Liver (tissue), 9 donors: ENCODE measurements around the gene ATXN7L3B. TPM values are rescaled to one million over a fixed set of nuclear protein-coding genes. Genes with fewer than 3 reads are reported as not detected.

Experiments used
- DNase-seq: peaks from one replicate; pipeline ENCODE4 v3.0.0-alpha.2; 2017; ENCODE audit warnings: low spot score
- H3K27ac ChIP-seq, 2 donors: one replicate each; pipeline ENCODE4 v1.7.0; 2013; ENCODE audit warnings: inconsistent platforms in 2 of 2, low read length in 2 of 2, control low read depth in 1 of 2, low read depth in 1 of 2, mild to moderate bottlenecking in 1 of 2
- H3K27me3 ChIP-seq, 4 donors: one replicate each; pipeline versions ENCODE4 v1.6.1 to v1.7.0; 2013; ENCODE audit warnings: low read length in 3 of 4, inconsistent platforms in 1 of 4, mild to moderate bottlenecking in 1 of 4, moderate library complexity in 1 of 4; ENCODE audit not compliant: control insufficient read depth in 4 of 4, insufficient read depth in 4 of 4
- H3K36me3 ChIP-seq, 4 donors: one replicate each; pipeline versions ENCODE4 v1.6.1 to v1.7.0; 2013; ENCODE audit warnings: low read length in 3 of 4, mild to moderate bottlenecking in 3 of 4, low read depth in 1 of 4, moderate library complexity in 1 of 4; ENCODE audit not compliant: control insufficient read depth in 4 of 4, insufficient read depth in 3 of 4
- H3K4me1 ChIP-seq, 4 donors: one replicate each; pipeline versions ENCODE4 v1.6.1 to v1.7.0; 2013; ENCODE audit warnings: low read length in 3 of 4, mild to moderate bottlenecking in 3 of 4, moderate library complexity in 1 of 4; ENCODE audit not compliant: control insufficient read depth in 4 of 4, insufficient read depth in 4 of 4
- H3K4me3 ChIP-seq, 3 donors: one replicate each; pipeline versions ENCODE4 v1.6.1 to v1.7.0; 2013; ENCODE audit warnings: low read length in 3 of 3, control low read depth in 1 of 3, low read depth in 1 of 3, mild to moderate bottlenecking in 1 of 3
- H3K9ac ChIP-seq, 2 donors: one replicate each; pipeline ENCODE4 v1.7.0; 2013; ENCODE audit warnings: low read length in 2 of 2, mild to moderate bottlenecking in 2 of 2, moderate library complexity in 2 of 2, control low read depth in 1 of 2, low read depth in 1 of 2
- H3K9me3 ChIP-seq, 4 donors: one replicate each; pipeline versions ENCODE4 v1.6.1 to v1.7.0; 2013; ENCODE audit warnings: low read length in 3 of 4; ENCODE audit not compliant: control insufficient read depth in 4 of 4
- HNF4G ChIP-seq: IDR thresholded peaks from 2 replicates; pipeline ENCODE4 v1.6.1; 2016; ENCODE audit warnings: antibody characterized with exemption
- RAD21 ChIP-seq, 2 donors: IDR thresholded peaks; 2 replicates each; pipeline ENCODE4 v1.6.1; 2016; ENCODE audit warnings: antibody characterized with exemption in 2 of 2, mild to moderate bottlenecking in 2 of 2
- RXRA ChIP-seq, 2 donors: IDR thresholded peaks; 2 replicates each; pipeline ENCODE4 v1.6.1; 2017 to 2018; ENCODE audit warnings: antibody characterized with exemption in 2 of 2, mild to moderate bottlenecking in 1 of 2
- WGBS: extraction: QIAGEN DNeasy Blood & Tissue Kit; methylation state at CpG from one replicate; pipeline ENCODE4 v1.1.7; 2013; 5-methylcytosine and 5-hydroxymethylcytosine counted together
- polyA plus RNA-seq, 2 donors: library from polyadenylated mRNA; stranded (reverse) in 1 of 2; unstranded in 1 of 2; fragments of 200-250 nt in 1 of 2; fragments of >200 nt in 1 of 2; fragmentation: Nextera tagmentation in 1 of 2; extraction: Ambion mirVana in 1 of 2; gene quantifications; one replicate each; pipeline versions ENCODE4 v1.2.1 to v1.2.3, GENCODE V29; 2013 to 2015
- total RNA-seq, 2 donors: library from RNA; depleted of rRNA; stranded (reverse); fragments of >200 nt; gene quantifications; one replicate each; pipeline ENCODE4 v1.2.3, GENCODE V29; 2014
- TF ChIP-seq, protein P1 (sequence below): fragments of 150-350 bp; IDR thresholded peaks from 2 replicates; pipeline ENCODE4 v1.5.1; 2017; ENCODE audit warnings: improper control_type of control experiment, low read depth, low read length; ENCODE audit not compliant: missing input control
- TF ChIP-seq, protein P2 (sequence below): IDR thresholded peaks from 2 replicates; pipeline ENCODE4 v1.6.1; 2016; ENCODE audit warnings: antibody characterized with exemption, mild to moderate bottlenecking
- donor health status: healthy.
- donor health status: healthy.
- donor health status: healthy.
- donor health status: healthy.
- donor health status: healthy.

Gene ATXN7L3B
- total and polyA plus RNA-seq, 4 donors, result 9.0 to 19.4 (median 12.6) TPM

DNA sequence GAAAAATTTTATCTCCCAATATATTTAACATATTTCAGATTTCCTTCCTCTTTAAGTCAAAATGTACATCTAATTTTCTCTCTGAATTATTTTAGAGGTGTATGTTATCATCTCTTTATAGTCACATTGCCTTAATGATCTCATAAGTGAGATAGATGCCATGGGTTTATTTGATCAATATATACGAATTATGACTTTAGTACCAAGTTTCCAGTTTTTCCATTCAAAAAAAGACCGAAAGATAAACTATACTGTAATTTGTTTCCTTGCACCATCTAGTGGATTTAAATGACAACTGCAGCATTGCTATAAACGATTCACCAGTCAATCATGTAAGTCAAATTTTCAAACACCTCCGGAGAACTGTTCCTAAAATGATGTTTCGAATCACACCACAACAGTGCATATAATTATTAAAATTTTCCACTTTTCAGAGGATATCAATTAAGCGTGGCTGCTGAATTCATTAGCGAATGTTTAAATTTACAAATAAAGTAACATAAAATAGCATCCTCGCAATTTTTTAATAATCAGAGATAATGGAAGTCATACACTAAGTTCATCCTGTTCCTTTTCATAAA is 419 bp upstream of the ATXN7L3B start:
- Histone ChIP-seq H3K36me3 (peaks cover 0 to 4% (median 1%) of the 10 kb centered on the region in 4 donors), H3K9ac (peak overlapping the region; percentile 93 to 94), H3K9me3 (no peaks in the 10 kb centered on the region), H3K4me3 (peak overlapping the region; percentile 85 to 93 (median 90)), H3K4me1 (peaks cover 13 to 33% (median 29%) of the 10 kb centered on the region in 4 donors), H3K27me3 (no peaks in the 10 kb centered on the region), H3K27ac (peak overlapping the region; percentile 78 to 85)
- under 1% methylated on average over 8 of the region's 8 CpGs for WGBS
- DNase-seq, result no peak
- TF ChIP-seq, protein P1, sequence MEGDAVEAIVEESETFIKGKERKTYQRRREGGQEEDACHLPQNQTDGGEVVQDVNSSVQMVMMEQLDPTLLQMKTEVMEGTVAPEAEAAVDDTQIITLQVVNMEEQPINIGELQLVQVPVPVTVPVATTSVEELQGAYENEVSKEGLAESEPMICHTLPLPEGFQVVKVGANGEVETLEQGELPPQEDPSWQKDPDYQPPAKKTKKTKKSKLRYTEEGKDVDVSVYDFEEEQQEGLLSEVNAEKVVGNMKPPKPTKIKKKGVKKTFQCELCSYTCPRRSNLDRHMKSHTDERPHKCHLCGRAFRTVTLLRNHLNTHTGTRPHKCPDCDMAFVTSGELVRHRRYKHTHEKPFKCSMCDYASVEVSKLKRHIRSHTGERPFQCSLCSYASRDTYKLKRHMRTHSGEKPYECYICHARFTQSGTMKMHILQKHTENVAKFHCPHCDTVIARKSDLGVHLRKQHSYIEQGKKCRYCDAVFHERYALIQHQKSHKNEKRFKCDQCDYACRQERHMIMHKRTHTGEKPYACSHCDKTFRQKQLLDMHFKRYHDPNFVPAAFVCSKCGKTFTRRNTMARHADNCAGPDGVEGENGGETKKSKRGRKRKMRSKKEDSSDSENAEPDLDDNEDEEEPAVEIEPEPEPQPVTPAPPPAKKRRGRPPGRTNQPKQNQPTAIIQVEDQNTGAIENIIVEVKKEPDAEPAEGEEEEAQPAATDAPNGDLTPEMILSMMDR, result peak; percentile 82
- TF ChIP-seq HNF4G (no peak), RAD21 (IDR thresholded peaks at IDR 0.05) (peak; percentile 78 to 80), RXRA (IDR thresholded peaks at IDR 0.05) (no peak)
- TF ChIP-seq, protein P2, sequence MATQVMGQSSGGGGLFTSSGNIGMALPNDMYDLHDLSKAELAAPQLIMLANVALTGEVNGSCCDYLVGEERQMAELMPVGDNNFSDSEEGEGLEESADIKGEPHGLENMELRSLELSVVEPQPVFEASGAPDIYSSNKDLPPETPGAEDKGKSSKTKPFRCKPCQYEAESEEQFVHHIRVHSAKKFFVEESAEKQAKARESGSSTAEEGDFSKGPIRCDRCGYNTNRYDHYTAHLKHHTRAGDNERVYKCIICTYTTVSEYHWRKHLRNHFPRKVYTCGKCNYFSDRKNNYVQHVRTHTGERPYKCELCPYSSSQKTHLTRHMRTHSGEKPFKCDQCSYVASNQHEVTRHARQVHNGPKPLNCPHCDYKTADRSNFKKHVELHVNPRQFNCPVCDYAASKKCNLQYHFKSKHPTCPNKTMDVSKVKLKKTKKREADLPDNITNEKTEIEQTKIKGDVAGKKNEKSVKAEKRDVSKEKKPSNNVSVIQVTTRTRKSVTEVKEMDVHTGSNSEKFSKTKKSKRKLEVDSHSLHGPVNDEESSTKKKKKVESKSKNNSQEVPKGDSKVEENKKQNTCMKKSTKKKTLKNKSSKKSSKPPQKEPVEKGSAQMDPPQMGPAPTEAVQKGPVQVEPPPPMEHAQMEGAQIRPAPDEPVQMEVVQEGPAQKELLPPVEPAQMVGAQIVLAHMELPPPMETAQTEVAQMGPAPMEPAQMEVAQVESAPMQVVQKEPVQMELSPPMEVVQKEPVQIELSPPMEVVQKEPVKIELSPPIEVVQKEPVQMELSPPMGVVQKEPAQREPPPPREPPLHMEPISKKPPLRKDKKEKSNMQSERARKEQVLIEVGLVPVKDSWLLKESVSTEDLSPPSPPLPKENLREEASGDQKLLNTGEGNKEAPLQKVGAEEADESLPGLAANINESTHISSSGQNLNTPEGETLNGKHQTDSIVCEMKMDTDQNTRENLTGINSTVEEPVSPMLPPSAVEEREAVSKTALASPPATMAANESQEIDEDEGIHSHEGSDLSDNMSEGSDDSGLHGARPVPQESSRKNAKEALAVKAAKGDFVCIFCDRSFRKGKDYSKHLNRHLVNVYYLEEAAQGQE, result peak; percentile 40

- 16% methylated on average over 7 of the region's 7 CpGs for WGBS
- DNase-seq, result peak; percentile 43
- TF ChIP-seq, protein P1, result no peak
- TF ChIP-seq HNF4G, result no peak
- H3K9ac ChIP-seq, result peak overlapping the region; percentile 93 to 94
- H3K27me3 ChIP-seq, result no peaks in the 10 kb centered on the region
- H3K36me3 ChIP-seq, result peaks cover 0 to 4% (median 1%) of the 10 kb centered on the region in 4 donors
- H3K4me3 ChIP-seq, result peak overlapping the region; percentile 85 to 93 (median 90)
- H3K4me1 ChIP-seq, result peaks cover 13 to 36% (median 29%) of the 10 kb centered on the region in 4 donors
- H3K9me3 ChIP-seq, result no peaks in the 10 kb centered on the region
- H3K27ac ChIP-seq, result peak overlapping the region; percentile 78 to 85
Measured at GRCh38 chr12:74538491-74539258, 1.0 kb downstream of the ATXN7L3B start.
